NCI-H2196 treated with DMSO at 0.1 percent for 48 hours (cell line): ENCODE data around the gene OPCML.

Experiments
- DNase-seq: peaks from one replicate; lab custom pipeline; 2025; ENCODE audit not compliant: unreplicated experiment; lab: John Stamatoyannopoulos, UW

Gene OPCML

DNA sequence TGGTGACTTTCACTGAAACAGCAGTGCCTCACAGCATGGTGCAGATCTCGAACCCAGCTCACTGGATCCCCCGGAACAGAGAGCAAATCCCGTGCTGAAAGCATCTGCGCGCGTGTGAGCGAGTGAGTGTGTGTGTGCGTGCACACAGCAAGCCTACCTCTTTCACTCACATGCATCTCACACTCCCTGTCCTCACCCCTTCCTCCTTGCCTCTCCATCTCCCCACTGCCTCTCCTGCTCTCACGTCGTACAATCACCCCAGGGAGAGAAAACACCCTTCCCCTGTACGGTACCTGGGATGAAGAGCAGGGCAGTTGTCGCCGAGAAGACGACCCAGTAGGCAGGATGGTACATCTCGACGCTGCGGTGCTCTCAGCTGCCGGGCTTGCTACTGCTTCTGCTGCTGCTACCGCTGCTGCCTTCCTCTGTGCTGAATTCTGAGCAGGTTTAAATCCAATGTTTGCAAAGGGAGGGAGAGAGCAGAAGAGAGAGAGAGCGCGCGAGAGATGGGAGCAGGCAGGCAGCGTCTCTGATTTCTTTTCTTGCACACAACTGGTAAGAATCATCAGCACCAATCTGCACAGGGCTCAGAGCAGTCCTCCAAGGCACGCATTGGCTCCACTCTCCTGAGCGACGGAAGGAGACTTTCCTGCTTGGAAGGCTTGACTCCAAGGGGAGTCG lies at the start of gene OPCML:
Gene OPCML, minus strand, starts transcription at position 531 of the 681 bp plus-strand sequence.
- no peak for DNase-seq

- DNase-seq, result no peak
These were observed 48.8 kb upstream of the OPCML start for GRCh38 chr11:133581091-133581490.

- DNase-seq, result no peak
These were observed 47.1 kb upstream of the OPCML start for GRCh38 chr11:133579165-133580031.

DNA sequence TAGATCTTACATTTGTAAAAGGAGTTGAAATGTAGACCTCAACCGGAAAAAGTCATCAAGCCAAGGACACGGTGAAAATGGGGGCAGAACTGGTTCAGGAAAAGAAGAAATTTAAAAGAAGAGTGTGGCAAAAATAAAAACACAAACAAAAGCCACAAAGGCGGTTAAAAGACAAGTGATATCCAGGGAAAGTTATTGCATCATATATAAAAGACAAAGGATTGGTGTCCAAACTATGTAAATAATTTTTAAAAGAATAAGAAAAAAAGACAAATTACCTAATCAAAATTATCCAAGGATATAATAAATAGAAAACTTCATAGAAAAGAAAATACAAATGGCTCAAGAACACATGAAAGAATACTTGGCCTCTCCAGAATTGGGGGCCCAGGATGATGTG lies 45.1 kb upstream of the OPCML start:
- no peak for DNase-seq

- DNase-seq, result no peak
These were observed 44.0 kb upstream of the OPCML start for GRCh38 chr11:133576351-133576750.

DNA sequence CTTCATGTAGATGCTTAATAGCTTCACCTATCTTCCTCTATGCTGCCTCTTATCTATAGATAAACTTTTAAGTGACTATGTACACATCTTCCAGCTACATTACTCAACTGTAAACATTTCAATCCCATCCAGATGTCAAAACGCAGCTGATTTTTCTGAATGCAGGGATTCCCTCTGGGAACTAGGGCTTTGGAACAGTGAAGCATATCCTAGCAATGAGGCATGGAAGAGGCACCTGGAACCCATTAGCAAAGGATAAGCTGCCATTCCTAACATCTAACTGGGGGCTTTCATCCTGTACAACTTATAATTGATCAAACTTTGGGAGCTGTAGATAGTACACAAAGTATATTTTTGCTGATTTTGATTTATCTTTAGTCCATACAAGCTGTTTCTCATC lies 40.8 kb upstream of the OPCML start:
- no peak for DNase-seq

DNA sequence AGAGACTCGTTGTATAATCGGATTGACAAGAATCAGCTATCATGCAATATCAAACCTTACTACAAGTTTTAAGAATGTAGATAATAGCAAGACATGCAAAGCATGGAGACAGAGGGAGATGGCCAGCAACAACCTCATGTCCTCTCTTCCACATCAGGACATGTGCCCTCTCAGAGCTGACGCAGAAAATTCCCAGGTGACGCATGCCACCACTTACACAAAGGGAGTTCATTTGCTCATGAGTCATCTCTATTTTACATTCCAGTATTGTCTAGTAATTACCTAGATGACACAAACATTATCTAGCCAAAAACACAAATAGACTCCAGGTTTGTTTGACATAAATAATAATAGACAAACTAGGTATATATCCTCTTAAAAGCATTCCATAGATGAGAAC lies 38.1 kb upstream of the OPCML start:
- DNase-seq, result no peak

DNA sequence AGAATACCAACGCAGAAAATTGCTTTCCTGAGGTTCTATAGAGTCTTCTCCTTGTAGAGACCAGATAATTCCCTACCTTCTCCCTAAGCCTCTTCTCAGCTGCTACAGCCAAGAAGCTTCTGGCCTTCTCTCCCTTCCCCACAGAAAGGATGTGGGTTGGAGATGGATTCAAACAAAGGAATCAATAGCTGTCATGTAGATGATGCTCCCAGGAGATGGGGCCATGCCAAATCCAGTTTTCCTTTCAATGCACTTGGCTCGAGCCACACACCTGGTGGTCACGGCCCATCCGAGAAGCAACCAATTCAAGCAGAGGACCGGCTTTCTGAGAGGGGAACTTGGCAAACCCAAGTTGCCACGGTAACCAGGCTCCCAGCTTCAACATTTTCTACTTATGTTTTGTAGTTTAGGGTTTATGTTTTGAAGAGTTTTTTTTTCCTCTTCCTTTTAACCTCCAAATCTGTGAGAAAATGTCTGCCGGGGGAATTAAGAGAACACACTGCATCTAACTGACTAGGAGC lies 31.3 kb upstream of the OPCML start:
- no peak for DNase-seq

GRCh38 chr11:133560472-133560855 lies 28.2 kb upstream of the OPCML start:
- no peak for DNase-seq

- DNase-seq, result no peak
These were observed 27.7 kb upstream of the OPCML start for GRCh38 chr11:133559833-133560471.

DNA sequence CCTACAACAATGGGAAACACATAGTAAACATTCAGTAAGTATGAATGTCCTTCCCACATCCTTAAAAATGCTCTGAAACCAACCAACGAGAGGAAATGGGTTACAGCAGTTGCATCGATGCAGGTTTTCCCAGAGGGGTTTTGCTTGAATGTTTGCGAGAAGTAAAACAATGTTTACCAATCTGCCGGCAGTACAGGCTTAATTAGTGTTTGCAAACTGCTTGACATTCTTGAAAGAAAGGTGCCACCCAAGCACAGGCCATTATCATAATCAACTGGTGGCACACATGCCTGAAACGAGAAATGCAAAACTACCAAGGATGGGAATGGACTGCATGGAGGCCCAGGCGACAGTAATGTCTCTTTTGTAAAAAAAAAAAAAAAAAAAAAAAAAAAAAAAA lies 27.1 kb upstream of the OPCML start:
- no peak for DNase-seq

DNA sequence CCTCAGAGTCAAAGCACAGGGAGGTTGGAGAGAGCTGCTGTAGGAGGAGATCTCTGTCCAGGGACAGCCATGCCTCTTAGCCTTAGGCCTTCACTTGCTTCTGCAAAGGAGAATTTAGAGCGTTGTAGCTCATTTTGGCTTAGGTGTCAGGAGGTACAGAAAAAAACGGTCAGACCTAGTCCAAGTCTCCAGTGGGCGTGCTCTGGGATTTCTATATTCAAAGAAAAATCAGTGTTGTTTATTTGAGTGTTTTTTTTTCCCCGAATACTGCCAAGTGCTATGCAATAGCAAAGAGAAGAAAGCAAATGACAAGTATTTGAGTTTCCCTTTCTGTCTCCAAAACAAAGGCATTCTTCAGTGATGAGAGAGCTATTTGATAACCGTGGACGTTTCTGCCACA lies 22.7 kb upstream of the OPCML start:
- DNase-seq, result no peak

DNA sequence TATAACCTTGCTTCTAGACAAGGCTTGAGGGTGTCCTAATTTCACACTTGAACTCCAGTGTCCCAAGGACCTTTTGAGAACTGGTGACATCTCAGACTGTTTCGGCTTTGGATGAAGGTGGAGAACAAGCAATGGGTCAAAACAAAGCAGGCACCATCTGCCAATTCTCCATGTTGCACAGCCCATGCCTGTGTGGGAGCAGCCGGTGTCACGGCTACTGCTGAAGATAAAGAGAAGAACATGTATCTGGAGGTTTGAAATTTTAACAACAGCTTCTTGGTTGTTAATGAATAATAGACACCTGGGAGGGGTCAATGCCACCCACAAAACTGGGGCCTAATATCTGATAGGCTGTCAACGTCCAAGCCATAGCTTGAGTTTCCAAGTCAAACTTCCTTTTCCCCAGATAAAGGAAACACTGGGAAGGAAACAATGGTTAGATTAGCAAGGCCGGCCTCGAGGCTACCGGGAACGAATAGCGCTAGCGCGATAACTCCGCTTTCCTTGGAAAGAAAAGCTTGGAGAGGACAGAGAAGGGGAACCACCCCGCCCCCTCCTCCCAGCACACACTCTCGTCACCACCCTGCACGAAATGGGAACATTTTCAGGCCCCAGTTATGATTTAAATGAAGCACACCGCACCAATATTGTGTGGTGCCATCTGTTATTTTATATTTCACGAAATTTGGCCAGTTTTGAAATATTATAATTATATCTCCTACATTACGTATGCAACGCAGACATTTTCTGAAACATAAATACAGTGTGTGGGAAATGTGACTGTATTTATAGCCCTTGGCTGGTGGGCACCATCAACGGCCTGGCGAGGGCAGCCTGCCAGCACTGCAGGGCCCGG lies 21.8 kb upstream of the OPCML start:
- no peak for DNase-seq

DNA sequence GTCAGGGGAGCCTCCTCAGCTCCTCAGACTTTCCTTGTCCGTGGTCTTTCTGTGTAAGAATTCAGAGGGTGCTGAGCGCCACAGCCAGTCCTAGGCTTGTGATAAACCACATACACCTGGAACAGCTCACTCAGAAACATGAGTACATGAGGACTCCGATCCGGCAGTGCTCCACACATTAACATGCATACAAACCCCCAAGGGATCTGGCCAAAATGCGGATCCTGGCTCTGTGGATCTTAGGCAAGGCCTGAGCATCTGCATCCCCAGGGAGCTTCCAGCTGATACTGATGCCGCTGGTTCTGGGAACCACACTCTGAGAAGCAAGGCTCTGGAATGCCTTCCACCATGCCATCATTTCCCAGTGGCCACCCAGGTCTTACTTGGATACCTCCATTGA lies 20.6 kb upstream of the OPCML start:
- no peak for DNase-seq

GRCh38 chr11:133551064-133551463 lies 18.8 kb upstream of the OPCML start:
- DNase-seq, result no peak

DNA sequence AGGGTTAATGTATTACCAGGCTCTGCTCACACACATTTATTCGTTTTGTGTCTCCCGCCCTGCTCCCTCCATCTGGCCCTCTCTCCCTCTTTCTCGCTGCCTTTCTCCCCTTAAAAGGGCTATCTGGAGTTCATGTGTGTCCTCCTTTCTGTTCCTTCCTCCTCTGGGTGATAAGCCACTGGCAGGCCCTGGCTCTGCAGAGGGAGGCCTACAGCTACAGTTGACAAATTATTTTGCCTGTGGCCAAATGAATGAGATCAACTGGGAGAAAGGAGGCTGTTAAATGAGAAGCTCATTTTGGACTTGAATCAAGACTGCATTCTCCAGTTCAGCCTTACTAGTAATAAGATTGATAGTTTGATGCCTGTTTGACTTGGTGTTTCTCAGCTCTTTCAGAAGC lies 17.5 kb upstream of the OPCML start:
- DNase-seq, result no peak

DNA sequence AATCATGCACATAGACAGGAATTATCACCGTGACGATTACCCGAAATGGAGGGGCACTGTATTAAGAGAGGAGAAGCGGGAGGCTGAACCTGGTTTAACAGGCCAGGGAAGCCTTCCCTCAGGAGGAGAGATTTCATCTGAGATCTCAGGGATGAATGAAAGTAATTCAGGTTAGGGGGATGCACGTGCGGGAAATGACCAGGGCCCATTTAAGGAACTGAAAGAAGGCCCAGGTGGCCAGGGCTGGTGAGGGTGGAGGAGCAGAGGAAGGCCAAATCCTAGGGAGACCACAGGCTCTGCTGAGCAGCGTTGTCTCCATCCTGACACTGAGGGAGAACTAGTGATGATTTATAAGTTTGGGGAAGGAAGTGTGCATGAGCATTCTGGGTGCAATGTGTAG lies 16.3 kb upstream of the OPCML start:
- no peak for DNase-seq

- DNase-seq, result no peak
These were observed 15.7 kb upstream of the OPCML start for GRCh38 chr11:133547808-133548494.

DNA sequence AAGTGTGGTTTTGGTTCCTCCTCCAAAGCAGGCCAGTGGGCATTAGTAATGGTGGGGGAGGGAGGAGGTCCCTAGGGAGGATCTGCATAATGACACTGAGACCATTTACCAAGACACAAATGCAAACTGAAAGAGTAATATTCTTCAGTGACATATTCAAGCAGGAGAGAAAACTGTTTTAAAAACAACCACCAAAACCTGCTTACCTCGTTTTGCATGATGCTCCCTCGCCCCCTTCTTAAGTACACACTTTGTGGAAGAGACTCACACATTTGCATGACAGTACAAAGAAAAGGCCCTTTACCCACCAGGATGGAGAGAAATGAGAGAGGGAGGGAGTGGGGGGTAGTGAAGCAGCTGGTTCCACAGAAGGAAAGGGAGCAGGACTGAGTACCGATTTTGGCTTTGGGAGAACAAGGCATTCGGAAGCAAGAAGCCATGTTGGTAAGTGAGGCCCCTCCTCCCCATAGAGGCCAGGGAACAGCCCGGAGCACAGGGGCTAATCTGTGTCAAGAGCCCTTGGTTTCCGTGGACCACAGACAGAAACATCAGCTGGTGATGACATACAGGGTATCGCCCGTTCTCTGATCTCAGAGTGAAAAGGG lies 13.0 kb upstream of the OPCML start:
- DNase-seq, result no peak

DNA sequence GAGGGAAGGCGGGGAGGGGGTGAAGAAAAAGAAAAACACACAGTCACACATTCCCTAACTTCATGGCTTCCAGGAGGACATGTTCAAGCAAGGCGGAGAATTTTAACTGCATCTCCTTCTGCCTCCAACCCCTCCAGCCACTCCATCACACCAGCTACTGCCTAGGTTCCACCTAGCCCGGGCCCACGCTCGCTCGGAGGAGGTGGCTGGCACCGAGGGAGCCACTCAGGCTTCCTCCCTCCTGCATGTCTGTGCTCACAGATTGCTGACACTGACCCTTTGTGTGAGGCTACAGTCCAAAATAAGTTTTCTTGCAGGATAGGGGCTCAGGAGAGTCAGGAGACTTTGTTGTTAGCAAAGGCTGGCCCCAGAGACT lies 9.4 kb upstream of the OPCML start:
- no peak for DNase-seq
